ENCODE results near the gene RANGRF.

DNA sequence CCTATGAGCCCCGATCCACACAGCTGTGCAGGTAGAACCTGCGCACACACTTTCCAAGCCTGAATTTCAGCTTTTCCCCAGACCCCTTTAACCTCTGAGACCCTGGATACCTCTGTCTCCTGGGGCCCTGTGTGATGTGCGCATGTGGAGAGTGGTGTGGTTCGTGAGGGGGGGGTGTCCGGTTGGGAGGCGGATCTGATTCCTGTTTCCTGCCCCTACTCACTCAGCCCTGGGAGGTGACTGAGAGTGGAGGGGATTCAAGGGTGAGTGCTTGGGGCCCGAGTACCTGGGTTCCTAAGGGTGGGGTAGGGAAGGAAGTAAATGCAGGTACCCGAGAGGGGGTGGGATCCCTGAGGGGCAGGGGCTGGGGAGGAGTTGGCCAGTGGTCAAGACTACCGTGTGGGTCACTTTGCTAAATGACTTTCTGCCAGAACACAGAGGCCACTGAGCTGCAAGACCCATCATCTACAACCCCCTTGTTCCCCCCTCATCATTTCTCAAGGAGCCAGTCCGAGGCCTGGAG, 22.2 kb downstream of the RANGRF start:
- TF ChIP-seq, protein P1, sequence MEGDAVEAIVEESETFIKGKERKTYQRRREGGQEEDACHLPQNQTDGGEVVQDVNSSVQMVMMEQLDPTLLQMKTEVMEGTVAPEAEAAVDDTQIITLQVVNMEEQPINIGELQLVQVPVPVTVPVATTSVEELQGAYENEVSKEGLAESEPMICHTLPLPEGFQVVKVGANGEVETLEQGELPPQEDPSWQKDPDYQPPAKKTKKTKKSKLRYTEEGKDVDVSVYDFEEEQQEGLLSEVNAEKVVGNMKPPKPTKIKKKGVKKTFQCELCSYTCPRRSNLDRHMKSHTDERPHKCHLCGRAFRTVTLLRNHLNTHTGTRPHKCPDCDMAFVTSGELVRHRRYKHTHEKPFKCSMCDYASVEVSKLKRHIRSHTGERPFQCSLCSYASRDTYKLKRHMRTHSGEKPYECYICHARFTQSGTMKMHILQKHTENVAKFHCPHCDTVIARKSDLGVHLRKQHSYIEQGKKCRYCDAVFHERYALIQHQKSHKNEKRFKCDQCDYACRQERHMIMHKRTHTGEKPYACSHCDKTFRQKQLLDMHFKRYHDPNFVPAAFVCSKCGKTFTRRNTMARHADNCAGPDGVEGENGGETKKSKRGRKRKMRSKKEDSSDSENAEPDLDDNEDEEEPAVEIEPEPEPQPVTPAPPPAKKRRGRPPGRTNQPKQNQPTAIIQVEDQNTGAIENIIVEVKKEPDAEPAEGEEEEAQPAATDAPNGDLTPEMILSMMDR (IDR thresholded peaks at IDR 0.05; ENCODE audit: low read depth, low read length, poor library complexity, severe bottlenecking): no peak
- no peak for TF ChIP-seq EZH2phosphoT487 (IDR thresholded peaks at IDR 0.05; ENCODE audit: borderline replicate concordance, low read length)
